ENCODE measurements around the gene NXPH1.
A peak's percentile ranks its signal among the peaks of the same experiment; 100 is the strongest.

The NXPH1 gene

GRCh38 chr7:8433477-8434289 is at the start of gene NXPH1:
TSS of gene NXPH1 (plus strand) at chr7:8433609.
- DNase-seq (ENCODE audit: low spot score), result no peak

DNA sequence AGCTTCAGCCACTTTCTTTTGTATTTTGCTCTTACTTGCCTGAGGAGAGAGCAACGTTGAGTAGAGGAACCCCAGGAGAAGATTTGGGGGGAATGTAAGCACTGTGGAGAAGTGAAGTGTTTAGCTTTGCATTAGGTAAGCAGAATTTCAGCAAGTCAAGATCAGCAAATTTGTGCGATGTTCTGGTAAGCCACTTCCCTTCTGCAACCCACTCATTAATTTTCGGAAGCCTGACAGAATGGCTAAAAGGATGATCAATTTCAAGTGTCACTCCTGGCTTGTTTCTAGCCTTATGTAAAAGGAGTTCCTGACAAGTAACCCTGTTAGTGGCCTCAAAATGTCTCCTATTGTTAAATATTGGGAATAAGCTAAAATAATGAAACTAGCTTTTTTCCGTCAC is 48.5 kb upstream of the NXPH1 start:
- no peak for DNase-seq (ENCODE audit: low spot score)

DNA sequence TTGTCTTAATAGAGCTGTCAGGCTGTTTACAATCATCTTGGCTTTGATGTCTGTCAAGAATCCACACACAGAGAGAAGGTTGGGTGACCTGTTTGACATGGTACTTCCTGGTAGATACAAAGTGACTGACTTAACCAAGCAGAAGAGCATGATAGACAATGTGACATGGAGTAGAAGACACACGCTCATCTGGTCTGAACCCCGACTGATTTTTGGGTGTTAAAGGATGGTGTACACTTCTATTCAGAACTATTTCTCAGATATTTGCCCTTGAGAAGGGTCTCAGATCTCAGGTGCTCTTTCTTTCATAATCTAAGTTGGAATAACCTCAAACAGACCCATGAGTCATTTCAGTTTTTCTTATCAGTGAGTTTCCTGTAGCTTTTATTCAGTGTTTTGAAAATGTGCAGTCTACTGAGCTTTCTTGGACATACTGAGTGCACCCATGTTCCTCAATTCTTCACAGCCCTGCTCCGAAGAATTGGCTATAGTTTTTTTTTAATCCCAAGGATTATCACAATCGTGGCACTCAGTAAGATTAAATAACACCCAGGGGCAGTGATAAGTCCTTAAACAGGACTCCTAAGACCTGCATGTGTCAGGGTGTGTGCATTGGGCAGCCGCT is 46.4 kb upstream of the NXPH1 start:
- DNase-seq (ENCODE audit: low spot score), result no peak

GRCh38 chr7:8387551-8388256 is 45.7 kb upstream of the NXPH1 start:
- no peak for DNase-seq (ENCODE audit: low spot score)

- no peak for DNase-seq (ENCODE audit: low spot score)
Observed at GRCh38 chr7:8388257-8388625, 45.2 kb upstream of the NXPH1 start.

GRCh38 chr7:8389593-8390261 is 43.7 kb upstream of the NXPH1 start:
- DNase-seq (ENCODE audit: low spot score), result no peak

DNA sequence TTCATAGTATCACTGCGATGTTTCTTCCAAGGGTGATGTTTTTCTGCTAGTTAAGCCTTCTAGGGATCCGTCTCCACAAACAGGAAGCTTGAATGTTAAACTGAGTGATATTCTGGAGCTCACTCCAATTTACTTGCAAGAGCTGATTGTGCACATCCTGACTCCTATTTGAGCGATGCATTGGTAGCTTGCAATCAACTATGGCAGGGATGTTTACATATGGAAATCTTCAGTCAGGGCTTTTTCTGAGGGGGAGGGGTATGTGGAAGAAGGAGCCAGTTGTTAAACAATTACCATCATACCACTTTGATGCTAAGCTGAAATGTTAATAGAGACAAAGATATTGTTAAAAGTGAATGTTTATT is 43.2 kb upstream of the NXPH1 start:
- no peak for DNase-seq (ENCODE audit: low spot score)

DNA sequence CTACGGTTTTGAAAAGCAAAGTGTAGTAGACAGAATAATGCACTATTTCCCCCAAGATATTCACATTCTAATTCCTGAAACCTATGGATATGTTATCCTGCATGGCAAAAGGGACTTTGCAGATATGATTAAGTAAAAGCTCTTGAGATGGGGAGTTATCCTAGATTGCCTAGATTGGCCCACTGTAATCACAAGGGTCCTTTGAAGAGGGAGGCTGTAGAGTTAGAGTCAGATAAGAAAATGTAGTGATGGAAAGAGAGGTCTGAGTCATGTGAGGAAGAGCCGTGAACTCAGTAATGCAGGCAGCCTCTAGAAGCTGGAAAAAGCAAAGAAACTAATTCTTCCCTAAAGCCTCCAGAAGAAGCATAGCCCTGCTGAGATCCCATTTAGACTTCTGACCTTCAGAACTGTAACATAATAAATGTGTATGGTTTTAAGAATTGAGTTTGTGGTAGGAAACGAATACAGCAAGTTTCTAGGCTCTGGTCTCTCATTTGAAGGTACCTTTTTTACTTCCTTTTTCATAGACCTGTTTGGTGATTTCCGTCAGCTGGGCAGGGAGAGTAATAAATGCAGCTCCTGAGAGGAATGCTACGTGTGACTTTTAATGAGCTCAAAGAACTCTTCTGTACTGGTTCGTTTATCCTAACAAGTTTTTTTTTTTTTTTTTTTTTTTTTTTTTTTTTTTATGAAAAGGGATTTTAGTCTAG is 41.9 kb upstream of the NXPH1 start:
- DNase-seq (ENCODE audit: low spot score), result no peak

GRCh38 chr7:8396294-8396693 is 37.1 kb upstream of the NXPH1 start:
- no peak for DNase-seq (ENCODE audit: low spot score)

DNA sequence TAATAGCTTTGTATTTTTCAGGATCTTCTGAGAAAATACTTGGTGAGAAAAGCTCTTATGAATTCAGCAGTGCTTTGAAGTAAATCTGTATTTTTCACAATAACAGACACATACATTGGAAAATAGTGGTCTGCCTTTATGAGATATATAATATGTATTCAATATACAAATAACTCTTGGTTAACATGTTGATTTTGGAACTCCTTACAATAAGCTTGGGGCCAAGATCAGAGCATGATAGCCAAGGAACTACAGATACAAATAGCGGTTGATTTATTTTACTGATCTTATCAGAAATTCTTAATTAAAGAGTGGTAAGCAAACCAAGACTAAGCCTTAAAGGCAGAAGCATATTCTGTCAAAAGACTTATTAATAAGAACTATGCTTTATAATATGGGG is 24.5 kb upstream of the NXPH1 start:
- no peak for DNase-seq (ENCODE audit: low spot score)

GRCh38 chr7:8411103-8411502 is 22.3 kb upstream of the NXPH1 start:
- no peak for DNase-seq (ENCODE audit: low spot score)

GRCh38 chr7:8413600-8413999 is 19.8 kb upstream of the NXPH1 start:
- DNase-seq (ENCODE audit: low spot score), result no peak

GRCh38 chr7:8418629-8419245 is 14.7 kb upstream of the NXPH1 start:
- peak; percentile 50 for DNase-seq (ENCODE audit: low spot score)

DNA sequence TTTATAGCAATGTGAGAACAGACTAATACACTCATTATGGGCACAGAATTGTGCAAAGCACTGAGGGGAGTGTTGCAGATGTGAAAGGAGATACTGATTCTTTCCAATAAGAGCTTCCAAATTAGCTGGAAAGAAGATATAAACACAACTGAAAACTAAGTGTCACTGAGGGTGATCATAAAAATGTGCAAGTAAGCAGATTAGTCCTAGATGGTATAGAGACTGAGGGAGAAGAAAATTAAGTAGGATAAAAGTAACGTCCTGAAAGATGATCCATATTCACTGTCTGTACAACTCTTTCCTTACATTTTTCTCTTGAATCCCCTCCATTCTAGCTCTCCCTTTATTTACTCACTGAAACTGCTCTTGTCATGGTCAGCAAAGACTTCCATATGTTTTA is 11.2 kb upstream of the NXPH1 start:
- DNase-seq (ENCODE audit: low spot score), result no peak

- DNase-seq (ENCODE audit: low spot score), result no peak
Observed at GRCh38 chr7:8423057-8423456, 10.4 kb upstream of the NXPH1 start.

DNA sequence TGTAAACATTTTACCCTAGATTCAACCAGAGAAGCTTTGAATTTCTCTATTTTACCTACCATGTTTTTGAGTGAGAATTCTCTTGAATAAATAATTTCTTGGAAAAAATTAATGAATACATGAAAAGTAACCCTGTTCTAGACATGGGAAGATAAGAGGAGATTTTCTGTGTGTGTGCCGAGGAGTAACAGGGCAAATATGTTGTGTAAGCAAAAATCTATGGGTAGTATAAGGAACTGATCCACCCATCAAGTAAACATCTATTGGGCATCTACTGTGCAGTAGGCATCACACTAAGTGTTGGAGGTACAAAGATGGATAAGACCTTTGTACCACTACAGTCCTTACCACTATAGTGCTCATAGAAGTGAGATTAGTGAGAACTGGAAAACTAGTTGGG is 8.2 kb upstream of the NXPH1 start:
- no peak for DNase-seq (ENCODE audit: low spot score)

DNA sequence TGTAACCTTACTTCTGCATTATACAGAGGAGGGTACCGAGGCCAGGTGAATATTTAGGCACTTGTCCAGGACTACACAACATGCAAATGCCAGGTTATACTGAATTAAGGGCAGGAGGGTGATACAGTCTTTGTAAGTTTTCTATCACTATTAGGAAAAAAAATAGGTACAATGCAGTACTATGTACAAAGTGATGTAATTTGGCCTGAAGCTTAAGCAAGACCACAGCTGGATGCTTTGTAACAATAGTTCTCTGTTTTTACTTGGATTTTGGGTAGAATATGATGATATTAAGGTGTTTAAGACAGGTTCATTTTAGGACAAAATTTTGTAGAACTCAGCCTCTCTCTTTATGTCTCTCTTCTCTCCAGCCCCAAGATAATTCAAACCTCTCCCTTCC is 2.8 kb upstream of the NXPH1 start:
- DNase-seq (ENCODE audit: low spot score), result no peak

DNA sequence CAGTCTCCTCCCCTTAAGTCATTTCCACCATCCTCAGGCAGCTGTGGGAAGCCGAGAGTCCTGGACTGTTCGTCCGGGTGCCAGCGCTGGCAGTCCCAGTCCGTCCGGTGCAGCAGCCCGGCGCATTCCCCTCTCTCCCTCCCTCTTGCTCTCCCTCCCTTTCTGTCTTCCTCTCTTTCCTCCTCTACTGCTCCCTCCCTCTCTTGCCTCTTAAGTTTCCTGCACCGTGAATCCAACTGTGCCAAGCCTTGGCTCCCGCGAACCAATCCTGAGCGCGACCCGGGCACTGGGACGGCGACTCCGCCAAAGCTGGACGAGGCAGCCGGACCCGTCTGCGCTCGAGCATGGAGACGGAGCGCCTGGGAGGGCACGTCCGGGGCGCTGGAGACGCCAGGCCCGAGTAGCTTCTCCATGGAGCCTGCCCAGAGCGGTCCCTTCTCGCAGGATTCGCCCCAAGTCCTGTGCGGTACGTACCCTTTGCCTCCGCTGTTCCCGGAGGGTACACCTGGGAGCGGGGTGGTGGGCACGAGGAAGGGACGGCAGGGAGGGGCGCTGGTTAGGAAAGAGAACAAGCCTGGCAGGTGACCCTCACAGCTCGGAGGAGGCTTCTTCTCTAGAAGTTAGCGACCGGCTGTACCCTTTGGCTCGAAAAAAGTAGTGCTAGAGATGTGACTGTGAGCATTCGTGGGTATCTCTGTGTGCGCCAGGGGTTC is 1.0 kb downstream of the NXPH1 start:
- no peak for DNase-seq (ENCODE audit: low spot score)

DNA sequence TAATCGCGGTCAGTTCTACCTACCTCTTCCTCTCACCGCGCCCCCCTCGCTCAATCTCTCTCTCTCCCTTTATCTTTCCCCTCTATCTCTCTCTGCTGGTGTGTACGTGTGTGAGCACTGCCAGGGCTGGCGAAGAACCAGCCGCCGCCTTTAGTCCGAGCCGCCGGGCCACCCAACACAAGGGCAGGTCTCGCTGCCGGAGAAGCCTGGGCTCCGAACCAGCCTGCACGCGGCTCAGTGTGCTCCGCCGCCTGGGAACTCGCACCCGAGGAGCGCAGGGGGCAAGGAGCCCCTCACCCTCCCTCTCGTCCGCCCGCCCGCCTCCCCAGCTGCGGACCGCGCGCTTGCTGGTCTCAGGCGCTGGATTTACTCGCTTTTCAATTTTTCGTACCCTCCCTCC is 1.7 kb downstream of the NXPH1 start:
- DNase-seq (ENCODE audit: low spot score), result no peak

DNA sequence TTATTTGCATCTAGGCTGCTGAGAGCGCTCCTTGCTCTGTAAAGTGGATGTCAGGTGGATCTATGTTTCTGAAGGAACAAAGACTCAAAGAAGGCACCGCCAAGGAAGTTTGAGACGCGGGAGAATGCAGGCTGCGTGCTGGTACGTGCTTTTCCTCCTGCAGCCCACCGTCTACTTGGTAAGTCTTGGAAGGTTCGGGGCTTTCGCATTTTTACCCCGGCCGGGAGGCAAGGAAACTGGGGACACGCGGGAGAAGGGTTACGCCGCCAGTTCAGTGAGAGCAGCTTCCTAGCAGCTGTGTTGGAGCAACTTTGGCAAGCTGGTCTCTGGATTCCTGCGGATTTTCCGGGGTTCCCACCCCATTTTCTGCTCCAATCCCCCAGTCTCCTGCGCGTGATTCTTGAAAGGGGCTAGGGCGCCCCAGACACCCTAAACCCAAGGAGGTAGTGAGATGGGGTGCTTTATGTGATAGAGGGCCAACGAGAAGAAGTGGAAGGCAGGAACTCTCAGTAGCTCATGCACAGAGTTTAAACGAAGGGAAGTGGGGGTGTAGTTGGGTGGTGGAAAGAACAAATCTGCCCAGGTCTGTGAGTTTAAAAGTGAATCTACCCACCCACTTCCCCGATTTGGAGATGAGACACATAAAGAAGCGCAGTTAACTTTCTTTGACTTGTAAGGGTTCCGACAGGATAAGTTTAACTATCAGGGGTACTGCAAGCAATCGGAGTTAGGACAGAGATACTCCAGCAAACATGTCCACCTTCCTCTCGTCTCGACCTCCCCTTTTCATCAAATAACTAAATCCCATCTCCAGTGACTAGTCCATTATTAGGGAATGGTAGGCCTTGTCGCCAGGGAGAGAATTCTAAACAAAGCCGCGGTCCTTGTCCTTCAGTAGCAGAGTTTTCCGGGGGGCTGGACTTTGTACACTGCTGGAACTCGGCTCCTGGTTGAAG is 2.5 kb downstream of the NXPH1 start:
- DNase-seq (ENCODE audit: low spot score), result no peak

Data from hematopoietic multipotent progenitor cell treated with erythropoietin and hydrocortisone succinate and interleukin-3 and kit ligand, for 17 days (in vitro differentiated cells).